ENCODE measurements around the gene BTNL3.
"Not testable (repeated sequence)": the region's sequence is repeated elsewhere in the genome, so short reads cannot be mapped to it uniquely, and the experiment has no call there.

Gene BTNL3

DNA sequence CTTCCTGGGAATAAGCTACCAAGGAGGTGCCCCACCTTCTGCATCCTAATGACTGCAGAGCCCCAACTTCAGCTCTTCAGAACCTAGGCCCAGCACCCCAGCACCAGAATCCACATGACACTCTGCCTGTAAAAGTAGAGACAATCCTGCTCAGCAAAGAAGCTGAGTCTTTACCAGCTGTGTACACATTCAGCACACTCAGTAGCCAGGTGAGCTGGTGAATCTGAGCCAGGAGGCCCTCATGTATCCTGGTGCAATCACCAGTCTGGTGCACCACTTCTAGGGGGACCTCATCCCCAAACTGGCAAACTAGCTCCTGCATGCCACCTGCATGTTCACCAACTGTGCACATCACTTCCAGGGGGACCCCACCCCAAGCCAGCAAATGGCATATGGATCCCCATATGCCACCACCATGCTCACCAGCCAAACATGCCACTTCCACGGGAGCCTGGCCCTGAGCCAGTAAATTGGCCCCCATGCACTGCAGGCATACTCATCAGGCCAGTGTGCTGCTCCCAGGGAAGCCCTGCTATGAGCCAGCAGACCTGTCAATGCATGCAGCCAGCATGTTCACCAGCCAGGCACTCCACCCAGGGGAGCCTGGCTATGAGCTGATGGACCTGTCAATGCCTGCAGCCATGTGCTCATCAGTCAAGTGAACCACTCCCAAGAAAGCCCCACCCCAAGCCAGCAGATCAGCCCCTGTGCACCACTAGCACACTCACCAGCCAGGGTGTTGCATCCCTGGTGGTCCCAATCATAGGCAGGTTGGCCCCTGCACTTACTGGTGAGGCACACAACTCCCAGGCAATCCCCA lies 35.8 kb downstream of the BTNL3 start:
- DNase-seq = no peak

DNA sequence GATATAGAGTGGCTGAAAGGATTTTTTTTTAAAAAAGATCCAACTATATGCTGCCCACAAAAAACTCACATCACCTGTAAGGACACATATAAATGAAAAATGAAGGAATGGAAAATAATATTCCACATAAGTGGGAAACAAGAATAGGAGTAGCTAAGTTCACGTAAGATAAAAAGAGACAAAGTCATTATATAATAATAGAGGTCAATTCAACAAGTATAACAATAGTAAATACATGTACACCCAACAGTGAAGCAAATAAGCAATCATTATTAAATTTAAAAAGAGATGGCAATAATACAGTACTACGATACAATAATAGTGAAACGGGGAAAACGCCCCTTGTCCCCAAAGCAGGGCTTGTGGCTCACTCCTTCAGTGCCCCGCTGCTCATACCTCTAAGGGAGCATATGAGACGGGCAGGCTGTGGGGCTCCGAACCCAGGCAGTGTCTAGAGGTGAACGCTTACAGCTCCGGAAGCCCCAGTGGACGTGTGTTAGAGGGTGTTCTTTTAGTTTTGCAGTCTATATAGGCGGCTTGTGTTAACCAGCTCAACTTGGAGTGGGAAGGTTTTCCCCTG lies 38.9 kb downstream of the BTNL3 start:
- no peak for DNase-seq

DNA sequence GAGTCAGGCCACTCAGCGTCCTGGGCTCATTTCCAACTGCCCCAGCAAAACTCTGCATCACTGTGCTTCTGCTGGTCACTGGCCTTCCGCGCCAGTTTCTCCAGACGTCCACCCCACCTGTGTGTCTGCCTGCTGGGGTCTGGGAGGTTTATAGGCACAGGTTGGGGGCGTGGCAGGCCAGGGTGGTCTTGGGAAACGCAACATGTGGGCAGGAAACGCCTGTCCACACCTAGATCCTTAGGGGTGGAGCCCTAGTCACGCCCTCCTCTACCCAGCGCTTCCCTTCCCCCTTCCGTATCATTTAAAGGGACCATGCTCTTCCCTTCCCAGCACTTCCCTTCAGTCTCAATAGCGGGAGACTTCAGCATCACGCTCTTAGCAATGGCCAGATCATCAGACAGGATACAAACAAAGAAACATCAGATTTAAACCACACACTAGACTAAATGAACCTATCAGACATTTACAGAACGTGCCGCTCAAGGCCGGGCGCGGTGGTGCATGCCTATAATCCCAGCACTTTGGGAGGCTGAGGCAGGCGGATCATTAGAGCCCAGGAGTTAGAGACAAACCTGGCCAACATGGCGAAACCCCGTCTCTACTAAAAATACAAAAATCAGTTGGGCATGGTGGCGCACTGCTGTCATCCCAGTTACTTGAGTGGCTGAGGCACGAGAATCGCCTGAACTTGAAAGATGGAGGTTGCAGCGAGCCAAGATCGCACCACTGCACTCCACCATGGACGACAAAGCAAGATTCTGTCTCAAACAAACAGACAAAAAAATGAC lies 39.6 kb downstream of the BTNL3 start:
- no peak for DNase-seq

DNA sequence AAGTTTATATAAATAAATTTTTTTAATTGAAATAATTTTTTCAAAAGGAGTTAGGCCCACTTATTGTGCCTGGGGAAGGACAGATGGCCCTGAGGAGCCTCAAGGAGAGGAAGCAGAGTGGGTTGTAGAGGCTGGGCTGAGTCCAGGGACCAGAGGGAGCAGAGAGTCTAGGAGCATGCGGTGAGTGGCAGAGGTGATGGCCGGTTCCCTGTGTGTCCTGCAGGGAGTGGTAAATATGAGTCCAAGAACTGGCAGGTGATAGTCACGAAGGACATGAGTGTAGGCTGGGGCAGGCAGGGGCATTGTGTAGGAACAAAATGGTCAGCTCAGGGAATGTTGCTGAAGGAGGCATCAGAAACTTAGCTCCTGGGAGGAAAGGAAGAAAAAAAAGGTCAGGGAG lies 43.1 kb downstream of the BTNL3 start:
- no peak for DNase-seq

DNA sequence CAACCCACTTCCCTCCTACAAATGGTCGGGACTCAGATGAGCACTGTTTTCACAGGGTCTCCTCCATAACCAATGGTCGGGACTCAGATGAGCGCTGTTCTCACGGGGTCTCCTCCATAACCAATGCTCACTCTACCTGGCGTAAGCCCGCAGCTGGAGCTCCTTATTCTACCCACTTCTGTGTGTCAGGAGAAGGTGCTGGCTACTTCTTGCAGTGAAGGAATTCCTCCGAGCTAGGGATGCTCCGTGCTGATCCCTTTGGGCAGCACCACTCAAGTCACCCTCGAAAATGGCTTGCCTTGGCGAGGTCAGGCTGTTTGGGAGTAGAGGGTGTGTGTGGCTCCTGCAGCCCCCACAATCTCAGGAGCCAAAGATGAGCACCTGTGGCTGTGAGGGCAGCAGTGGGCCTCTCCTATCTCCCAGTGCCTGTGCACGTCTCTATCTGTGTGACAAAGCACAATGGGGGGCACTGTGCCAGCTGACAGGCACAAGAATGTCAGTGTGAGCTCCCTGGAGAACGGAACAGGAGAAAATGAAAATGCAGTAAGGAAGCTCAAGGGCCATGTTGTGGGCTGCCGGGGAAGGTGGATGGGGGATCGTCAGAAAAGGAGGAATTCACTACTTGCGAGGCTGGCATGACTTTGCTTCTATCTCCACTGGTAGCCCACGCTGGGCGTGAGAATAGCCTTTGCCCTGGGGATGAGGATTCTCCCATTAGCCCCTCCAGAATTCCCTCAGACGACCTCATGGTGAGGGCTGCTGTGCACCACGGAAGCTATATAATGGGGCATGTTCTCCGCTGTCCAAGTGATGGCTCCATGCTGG lies 47.6 kb downstream of the BTNL3 start:
- no peak for DNase-seq

DNA sequence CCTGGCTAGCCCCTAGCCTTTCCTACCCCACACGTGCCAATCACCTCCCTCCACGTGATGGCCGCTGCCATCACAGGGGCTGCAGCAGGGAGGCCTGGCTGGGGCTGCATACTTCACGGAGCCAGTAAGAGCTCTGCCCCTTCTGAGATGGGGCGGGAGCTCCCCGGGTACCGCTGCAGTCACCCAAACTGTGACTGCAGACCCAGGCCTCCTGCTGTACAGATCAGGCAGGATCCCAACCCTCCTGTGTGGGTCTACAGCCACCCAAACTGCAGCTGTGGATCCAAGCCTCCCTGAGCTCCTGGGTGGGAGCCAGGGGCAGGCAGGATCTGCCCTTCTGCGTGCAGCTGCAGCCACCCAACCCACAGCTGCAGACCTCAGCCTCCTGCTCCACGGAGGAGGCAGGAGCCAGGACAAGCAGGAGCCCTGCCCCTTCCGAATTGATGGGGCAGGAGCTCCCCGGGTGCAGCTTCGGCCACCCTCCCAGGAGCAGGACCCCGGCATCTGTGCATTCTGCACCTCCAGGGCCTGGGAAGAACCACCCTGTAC lies 48.2 kb downstream of the BTNL3 start:
- DNase-seq = no peak

DNA sequence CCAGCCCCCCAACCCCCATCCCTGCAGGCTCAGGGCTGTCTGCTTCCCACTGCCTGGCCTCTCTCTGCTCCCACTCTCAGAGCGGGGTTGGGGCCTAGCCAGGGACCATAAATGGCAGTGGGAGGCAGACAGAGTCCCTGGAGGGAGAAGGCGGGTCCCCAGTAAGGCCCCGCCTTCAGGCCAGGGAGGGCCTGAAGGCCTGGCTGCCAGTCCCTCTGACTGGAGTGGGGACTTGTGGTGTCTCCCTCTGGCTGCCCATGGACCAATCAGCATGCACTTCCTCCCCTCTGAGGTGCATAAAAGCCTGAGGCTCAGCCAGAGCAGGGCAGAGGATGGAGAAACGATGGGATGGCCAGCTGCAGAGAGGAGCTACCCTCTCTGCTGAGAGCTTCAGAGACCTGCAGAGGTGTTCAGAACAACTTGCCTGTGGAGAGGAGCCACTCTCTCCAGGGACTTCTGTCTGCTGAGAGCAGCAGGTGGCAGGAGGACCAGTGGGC lies 48.8 kb downstream of the BTNL3 start:
- DNase-seq = no peak

DNA sequence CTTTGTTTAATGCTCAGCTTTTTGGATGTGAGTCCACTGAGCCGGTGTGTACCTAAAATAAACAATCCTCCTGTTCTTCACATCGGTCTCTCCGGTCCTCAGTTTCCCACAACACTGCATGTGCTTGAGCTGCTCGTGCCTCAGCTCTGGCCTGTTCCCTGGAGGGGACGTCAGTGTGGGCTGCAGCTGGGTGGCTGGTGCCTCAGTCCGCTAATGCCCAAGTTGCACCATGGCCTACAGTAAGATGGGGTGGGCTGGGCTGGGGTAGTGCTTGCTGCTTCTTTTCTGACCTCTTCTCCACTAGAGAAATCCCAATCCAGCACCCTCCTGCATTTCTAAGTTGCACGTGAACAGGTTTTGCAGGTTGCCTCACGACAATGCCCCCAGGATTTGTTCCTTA lies 50.8 kb downstream of the BTNL3 start:
- DNase-seq = no peak

DNA sequence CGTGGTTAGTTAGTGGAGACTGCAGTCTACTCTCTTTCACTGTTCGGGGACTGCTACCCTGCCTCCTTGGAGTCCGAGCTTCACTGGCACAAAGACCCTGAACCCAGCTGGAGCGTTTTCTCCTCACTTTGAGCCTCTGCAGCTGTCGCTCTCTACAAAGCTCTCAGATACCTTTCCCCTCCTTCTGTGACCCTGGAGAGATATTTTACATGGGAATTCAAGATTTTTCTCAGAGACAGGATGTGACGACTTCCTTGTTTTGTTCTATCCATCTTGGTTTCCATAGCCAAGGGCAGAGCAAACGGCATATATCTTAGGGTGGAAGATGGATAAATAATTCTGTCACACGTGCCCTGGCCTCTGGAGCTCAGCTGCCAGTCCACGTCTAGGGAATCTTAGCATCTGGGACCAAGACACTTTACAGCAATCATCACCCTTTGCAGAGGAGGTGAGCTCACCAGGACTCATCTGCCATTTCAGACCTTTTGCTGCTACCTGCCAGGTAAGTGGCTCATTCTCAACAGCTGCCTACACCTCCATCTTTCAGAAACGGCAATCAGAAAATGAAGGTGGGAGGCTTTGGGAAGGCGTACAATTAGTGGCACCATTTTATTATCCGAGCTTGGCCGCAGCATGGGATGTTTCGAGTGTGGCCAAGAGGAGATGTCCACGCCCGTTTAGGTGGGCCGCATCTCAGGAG lies 51.4 kb downstream of the BTNL3 start, which contains the start of gene BTNL9:
Gene BTNL9 (plus strand): TSS at position 336 of the 700 bp plus-strand sequence. CDS start 5,224 bp downstream, outside the sequence.
- no peak for DNase-seq

DNA sequence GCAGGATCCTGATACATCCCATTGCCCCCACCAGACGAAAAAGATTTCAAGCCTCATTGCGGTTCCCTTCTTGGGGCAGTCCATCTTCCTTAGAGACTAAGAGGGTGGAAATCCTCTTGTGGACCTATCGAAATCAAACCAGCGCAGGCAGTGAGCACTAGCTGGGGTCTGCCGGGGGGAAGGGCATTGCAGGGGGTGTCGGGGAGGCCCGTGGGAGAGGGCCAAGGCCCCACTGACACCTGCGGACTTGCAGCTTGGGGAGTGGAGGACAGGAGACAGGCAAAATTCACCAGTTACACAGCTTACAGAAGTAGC lies 51.9 kb downstream of the BTNL3 start:
- no peak for DNase-seq

DNA sequence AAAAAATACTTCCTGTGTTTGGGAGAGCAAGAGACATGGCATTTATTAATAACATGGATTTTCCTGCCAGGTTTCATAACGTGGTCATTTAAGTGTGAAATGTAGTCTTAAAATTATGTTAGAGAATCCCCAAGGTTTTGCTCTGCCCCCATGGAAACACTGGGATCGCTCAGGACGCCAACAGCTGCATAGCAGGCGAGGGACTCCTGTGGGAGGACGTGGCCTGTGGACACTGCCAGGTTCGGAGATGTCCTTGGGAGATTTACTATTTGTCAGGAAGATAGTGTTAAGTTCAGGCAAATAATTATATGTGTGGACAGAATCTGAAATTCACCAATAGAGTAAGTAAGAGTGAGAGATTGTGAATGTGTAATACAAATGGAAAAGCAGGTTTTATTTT lies 52.4 kb downstream of the BTNL3 start:
- DNase-seq = no peak

DNA sequence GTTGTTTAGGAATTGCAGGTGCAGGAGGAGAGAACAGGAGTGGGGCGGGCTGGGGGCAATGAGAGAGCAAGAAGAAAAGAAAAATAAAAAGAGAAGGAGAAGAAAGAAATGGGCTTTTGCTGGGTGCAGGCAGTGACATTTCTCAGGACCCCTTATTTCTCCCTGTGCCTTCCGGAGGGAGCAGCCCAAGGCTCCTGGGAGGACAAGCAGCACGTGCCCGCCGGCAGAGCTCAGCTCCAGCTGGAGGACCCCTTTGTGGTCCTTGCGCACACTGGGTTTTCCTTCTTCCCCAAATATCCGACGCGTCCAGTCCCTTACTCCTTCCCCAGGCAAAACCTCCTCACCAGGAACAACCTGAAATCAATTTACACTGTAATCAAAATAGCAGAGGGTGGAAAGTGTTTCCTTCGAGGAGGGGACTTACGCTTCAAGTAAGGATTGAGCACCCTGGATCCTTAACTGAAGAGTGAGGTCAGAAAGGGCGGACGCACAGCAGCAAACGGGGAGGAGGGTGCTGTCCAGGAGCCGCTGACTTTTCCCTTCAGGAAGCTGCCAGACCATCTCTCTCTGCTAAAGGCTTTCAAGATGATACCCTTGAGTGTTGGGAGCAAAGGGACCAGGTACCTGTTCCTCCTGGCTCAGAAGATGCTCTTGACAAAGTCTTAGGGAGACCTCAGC lies 53.5 kb downstream of the BTNL3 start:
- DNase-seq = no peak

DNA sequence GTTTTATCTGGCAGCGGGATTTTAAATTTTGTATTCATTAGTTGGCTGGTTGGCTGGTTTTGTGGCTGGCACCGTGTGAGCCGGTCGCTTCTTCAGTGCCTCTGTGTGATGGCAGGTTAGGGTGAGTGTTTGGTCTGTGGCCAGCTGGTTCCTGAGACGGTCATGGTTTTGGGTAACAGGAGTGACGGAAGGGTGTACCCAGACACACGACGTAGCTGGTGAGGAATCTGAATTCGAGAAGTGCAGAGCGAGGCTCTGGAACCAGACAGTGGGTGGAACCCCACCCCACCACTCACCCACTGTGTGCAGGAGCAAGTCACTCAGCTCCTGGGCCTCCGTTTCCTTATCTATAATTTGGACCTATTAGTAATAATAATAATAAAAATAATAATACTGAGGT lies 54.1 kb downstream of the BTNL3 start:
- DNase-seq = no peak

DNA sequence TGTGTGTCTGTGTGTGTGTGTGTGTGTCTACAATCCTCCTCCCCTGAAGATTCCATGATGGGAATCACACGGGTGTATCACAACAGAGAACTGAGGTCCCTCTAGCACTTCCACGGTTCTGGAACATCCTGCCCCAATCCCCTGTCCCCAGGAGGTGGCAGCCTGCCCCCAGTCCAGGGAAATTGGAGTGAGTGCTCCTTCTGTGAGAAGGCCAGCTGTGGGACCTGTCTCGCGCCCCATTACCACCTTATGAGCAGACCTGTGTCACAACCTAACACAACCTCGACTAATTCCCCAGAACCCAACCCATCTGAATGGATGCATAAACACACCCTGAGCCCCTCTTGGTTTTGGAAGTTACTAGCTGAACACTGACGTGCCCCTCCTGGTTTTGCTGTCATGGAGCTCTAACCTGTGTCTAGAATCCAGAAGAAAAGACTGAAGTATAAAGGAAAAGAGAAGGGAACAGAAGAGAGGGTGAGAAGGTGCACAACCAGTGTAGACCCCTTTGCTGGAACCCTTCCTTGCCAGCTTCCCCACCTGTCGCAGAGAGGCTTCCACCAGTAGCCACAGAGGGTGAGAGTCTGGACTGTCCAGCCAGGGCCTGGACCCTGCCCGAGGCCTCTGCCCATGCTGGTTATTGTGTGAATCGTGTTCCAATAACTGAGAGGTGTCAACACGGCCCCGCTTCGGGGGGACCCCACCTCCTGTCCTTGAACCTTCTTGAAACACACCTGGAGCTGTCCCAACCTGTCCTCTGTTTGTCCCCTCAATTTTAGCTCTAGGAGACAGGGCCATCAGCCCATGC lies 54.8 kb downstream of the BTNL3 start:
- DNase-seq = no peak

DNA sequence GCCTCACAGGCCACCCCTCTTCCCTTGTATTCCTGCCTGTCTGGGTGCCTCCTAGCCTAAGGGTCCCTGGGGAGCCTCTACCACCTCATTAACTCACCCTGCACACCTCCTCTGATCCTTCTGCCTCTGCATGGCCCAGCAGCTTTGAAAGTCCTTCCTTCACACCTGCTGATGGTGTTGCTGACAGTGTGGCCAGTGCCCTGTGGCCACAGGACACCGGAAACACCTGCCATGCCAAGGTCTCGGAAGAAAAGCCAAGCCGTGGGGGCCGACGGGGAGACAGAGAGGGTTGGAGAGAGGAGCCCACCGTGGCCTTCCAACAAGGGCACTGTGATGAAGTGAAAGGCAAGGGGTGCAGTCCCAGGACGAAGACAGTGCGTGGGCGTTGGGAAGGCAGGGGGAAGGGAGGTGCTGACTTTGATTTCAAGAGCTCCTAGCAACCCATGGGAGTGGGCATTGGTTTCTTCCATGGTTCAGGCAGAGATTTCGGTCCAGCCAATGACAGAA lies 55.5 kb downstream of the BTNL3 start:
- no peak for DNase-seq

DNA sequence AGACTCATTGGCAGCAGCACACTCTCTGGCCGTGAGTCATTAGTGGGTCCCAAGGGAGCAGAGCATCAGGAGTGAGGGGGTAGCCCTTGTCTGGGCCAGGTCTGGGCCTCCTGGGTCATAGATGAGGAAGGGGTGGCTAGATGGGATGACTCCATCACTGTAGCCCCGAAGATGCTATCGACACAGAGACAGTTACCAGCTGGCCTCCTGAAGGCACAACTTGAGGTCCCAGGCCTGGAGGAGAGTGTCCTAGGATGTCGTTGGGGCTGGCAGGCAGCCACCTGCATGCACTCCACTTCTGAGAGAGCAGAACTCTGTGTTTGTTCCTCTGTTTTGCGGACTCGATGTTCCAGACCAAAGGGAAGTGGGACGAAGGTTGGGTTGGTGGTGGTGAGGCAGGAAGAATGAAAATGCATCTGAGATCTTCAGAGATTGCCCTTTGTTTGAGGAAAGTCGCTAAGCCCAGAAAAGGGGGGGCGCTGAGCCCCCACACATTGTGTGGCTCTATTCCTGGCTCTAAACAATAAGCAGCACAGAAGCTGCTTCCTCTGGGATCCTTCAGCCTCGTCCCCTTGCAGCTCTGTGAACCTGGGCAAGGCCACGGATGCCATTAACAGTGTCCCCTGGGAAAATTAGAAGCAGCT lies 56.1 kb downstream of the BTNL3 start:
- no peak for DNase-seq

DNA sequence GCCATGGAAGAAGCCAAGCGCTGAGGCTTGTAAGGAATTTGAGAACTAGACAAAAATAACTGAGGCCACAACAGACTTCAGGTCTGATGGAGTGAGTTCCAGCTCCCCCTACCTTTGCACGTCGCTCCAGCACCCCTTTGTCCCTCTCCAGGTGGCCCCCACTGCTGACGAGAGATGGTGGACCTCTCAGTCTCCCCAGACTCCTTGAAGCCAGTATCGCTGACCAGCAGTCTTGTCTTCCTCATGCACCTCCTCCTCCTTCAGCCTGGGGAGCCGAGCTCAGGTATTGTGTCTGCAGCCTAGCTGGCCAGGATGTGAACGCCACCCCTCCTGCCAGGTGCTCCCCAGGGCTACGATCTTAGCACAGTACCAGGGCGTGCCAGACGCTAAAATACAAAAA lies 56.7 kb downstream of the BTNL3 start:
- DNase-seq = no peak

DNA sequence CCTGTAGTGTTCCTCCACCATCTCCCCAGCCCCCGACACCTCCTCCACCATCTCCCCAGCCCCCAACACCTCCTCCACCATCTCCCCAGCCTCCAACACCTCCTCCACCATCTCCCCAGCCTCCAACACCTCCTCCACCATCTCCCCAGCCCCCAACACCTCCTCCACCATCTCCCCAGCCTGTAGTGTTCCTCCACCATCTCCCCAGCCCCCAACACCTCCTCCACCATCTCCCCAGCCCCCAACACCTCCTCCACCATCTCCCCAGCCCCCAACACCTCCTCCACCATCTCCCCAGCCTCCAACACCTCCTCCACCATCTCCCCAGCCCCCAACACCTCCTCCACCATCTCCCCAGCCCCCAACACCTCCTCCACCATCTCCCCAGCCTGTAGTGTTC lies 57.2 kb downstream of the BTNL3 start:
- DNase-seq = not testable (repeated sequence)

DNA sequence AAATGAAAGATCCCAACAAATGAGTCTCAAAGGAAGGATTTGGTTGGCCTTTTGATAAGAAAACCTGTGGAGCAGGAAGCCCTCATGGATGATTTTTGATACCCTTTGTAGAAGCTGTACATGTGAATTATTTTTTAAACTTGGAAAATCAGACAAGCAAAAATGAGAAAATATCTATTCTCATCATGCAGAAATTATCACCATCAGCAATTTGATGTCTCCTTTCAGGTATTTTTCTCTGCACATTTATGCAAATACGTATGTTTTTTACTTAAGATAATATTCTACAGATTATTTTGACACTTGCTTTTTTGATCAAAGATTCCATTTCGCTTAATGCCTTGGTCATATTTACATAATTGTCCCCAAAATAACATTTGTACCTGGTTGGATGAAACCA lies 58.6 kb downstream of the BTNL3 start:
- DNase-seq = no peak

DNA sequence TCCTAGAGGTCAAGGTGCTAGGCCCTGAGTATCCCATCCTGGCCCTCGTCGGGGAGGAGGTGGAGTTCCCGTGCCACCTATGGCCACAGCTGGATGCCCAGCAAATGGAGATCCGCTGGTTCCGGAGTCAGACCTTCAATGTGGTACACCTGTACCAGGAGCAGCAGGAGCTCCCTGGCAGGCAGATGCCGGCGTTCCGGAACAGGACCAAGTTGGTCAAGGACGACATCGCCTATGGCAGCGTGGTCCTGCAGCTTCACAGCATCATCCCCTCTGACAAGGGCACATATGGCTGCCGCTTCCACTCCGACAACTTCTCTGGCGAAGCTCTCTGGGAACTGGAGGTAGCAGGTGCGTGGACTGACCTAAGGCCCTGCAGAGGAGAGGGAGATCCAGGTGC lies 59.3 kb downstream of the BTNL3 start:
- no peak for DNase-seq

Measured in GOT3 (cell line).